Fibroblast of lung (primary cell): Measurements from ENCODE around the gene SUGP1. TPM values are rescaled to one million over a fixed set of nuclear protein-coding genes. Genes with fewer than 3 reads are reported as not detected.

Experiments used
- DNase-seq, 2 donors: peaks; one replicate each; pipeline versions ENCODE4 v3.0.0 to v3.0.0-alpha.2; 2010; ENCODE audit warnings: low read depth in 2 of 2
- H2AFZ ChIP-seq: 2 replicates; pipeline ENCODE4 v1.5.1; 2012; ENCODE audit warnings: low read length, control low read depth, inconsistent platforms
- H3K27ac ChIP-seq: 2 replicates; pipeline ENCODE4 v1.5.1; 2011; ENCODE audit warnings: low read length, control low read depth; ENCODE audit not compliant: insufficient read depth
- H3K27me3 ChIP-seq: 2 replicates; pipeline ENCODE4 v1.5.1; 2011; ENCODE audit warnings: mild to moderate bottlenecking, low read length; ENCODE audit not compliant: control insufficient read depth, insufficient read depth
- H3K36me3 ChIP-seq: 2 replicates; pipeline ENCODE4 v1.5.1; 2011; ENCODE audit warnings: low read length; ENCODE audit not compliant: control insufficient read depth, insufficient read depth
- H3K4me1 ChIP-seq: 2 replicates; pipeline ENCODE4 v1.5.1; 2011; ENCODE audit warnings: low read length; ENCODE audit not compliant: control insufficient read depth, insufficient read depth; ENCODE audit errors: extremely low read depth
- H3K4me2 ChIP-seq: 2 replicates; pipeline ENCODE4 v1.5.1; 2011; ENCODE audit warnings: low read length, control low read depth; ENCODE audit not compliant: insufficient read depth; ENCODE audit errors: extremely low read depth
- H3K4me3 ChIP-seq, 4 experiments: fragments of 200-600 bp in 1 of 4; sonication (generic) in 1 of 4; replicated peaks in 1 of 4; 2 replicates each; pipeline ENCODE4 v1.5.1; 2011 to 2016; ENCODE audit warnings: low read length in 4 of 4, low read depth in 3 of 4, mild to moderate bottlenecking in 3 of 4, control low read depth in 2 of 4, inconsistent platforms in 1 of 4, mixed read lengths in 1 of 4; ENCODE audit not compliant: insufficient read depth in 1 of 4; ENCODE audit errors: control extremely low read depth in 1 of 4
- H3K79me2 ChIP-seq: 2 replicates; pipeline ENCODE4 v1.5.1; 2012; ENCODE audit warnings: mild to moderate bottlenecking, low read length, inconsistent platforms; ENCODE audit not compliant: control insufficient read depth, insufficient read depth
- H3K9ac ChIP-seq: 2 replicates; pipeline ENCODE4 v1.5.1; 2011; ENCODE audit warnings: mild to moderate bottlenecking, low read length, control low read depth; ENCODE audit not compliant: insufficient read depth
- H3K9me3 ChIP-seq: 2 replicates; pipeline ENCODE4 v1.5.1; 2012; ENCODE audit warnings: low read depth, low read length; ENCODE audit not compliant: control insufficient read depth, insufficient read depth
- H4K20me1 ChIP-seq: 2 replicates; pipeline ENCODE4 v1.5.1; 2011; ENCODE audit warnings: low read length; ENCODE audit not compliant: control insufficient read depth, insufficient read depth; ENCODE audit errors: extremely low read depth
- CTCF ChIP-seq, 2 donors: IDR thresholded peaks in 1 of 2; conservative IDR thresholded peaks in 1 of 2; 1 replicate in 1 of 2; 2 replicates in 1 of 2; pipeline ENCODE4 v1.5.1; 2011 to 2012; ENCODE audit warnings: low read length in 2 of 2, control low read depth in 1 of 2, inconsistent platforms in 1 of 2, low read depth in 1 of 2, mild to moderate bottlenecking in 1 of 2
- EZH2 ChIP-seq: IDR thresholded peaks from 2 replicates; pipeline ENCODE4 v1.5.1; 2012; ENCODE audit warnings: low read length, control low read depth, mild to moderate bottlenecking; ENCODE audit errors: missing control alignments
- polyA plus RNA-seq, 2 donors: library from polyadenylated mRNA; depleted of rRNA in 1 of 2; stranded (reverse) in 1 of 2; unstranded in 1 of 2; fragments of >200 nt; gene quantifications; 2 replicates each; pipeline ENCODE4 v1.2.1, GENCODE V29; 2011 to 2012; ENCODE audit warnings: missing spikeins in 1 of 2
- total RNA-seq: library from RNA; depleted of rRNA; stranded (reverse); fragments of >200 nt; gene quantifications from 2 replicates; pipeline ENCODE4 v1.2.1, GENCODE V29; 2014

SUGP1 gene
- total and polyA plus RNA-seq, 2 donors (not counting 1 experiment from before 2014, with no cell fraction given) = 17.3 to 27.7 TPM

GRCh38 chr19:19329126-19329525 lies 8.8 kb upstream of the SUGP1 start:
- Histone ChIP-seq H3K79me2 (peaks cover 21% of the 10 kb centered on the region), H3K27me3 (no peaks in the 10 kb centered on the region), H3K4me1 (no peaks in the 10 kb centered on the region), H4K20me1 (no peaks in the 10 kb centered on the region), H3K9ac (no peak overlapping the region), H3K27ac (no peak overlapping the region), H2AFZ (no peak overlapping the region), H3K4me3 (no peak overlapping the region), H3K36me3 (peaks cover 12% of the 10 kb centered on the region), H3K4me2 (no peak overlapping the region), H3K9me3 (no peaks in the 10 kb centered on the region)
- no peak for DNase-seq
- no peak for TF ChIP-seq CTCF (conservative IDR thresholded peaks at IDR 0.05 in 1 of 2, IDR thresholded peaks at IDR 0.05 in 1 of 2; ENCODE audit: low read depth in 1 of 2, low read length in 2 of 2)
- no peak for TF ChIP-seq EZH2

- no peak for DNase-seq
- Histone ChIP-seq H3K27me3 (no peaks in the 10 kb centered on the region), H4K20me1 (no peaks in the 10 kb centered on the region)
Measured at GRCh38 chr19:19327672-19328071, 7.4 kb upstream of the SUGP1 start.

GRCh38 chr19:19324059-19324770 lies 3.9 kb upstream of the SUGP1 start:
- H2AFZ ChIP-seq = no peak overlapping the region
- no peak overlapping the region for H3K4me3 ChIP-seq
- no peak overlapping the region for H3K9ac ChIP-seq
- H3K9me3 ChIP-seq = no peaks in the 10 kb centered on the region
- H3K4me1 ChIP-seq = peaks cover 7% of the 10 kb centered on the region
- H3K79me2 ChIP-seq = peaks cover 56% of the 10 kb centered on the region
- H3K36me3 ChIP-seq = peaks cover 4% of the 10 kb centered on the region
- no peaks in the 10 kb centered on the region for H4K20me1 ChIP-seq
- no peak for DNase-seq
- no peak overlapping the region for H3K4me2 ChIP-seq
- no peaks in the 10 kb centered on the region for H3K27me3 ChIP-seq
- no peak for TF ChIP-seq CTCF (conservative IDR thresholded peaks at IDR 0.05 in 1 of 2, IDR thresholded peaks at IDR 0.05 in 1 of 2; ENCODE audit: low read depth in 1 of 2, low read length in 2 of 2)
- TF ChIP-seq EZH2 = no peak
- no peak overlapping the region for H3K27ac ChIP-seq

More at GRCh38 chr19:19327672-19328071, 7.4 kb upstream of the SUGP1 start:
- Histone ChIP-seq H3K4me3 (no peak overlapping the region), H3K9ac (no peak overlapping the region), H3K9me3 (no peaks in the 10 kb centered on the region), H3K36me3 (peaks cover 8% of the 10 kb centered on the region), H3K4me1 (no peaks in the 10 kb centered on the region), H3K4me2 (no peak overlapping the region), H3K27ac (no peak overlapping the region), H2AFZ (no peak overlapping the region), H3K79me2 (peaks cover 29% of the 10 kb centered on the region)
- TF ChIP-seq EZH2 (no peak), CTCF (conservative IDR thresholded peaks at IDR 0.05 in 1 of 2, IDR thresholded peaks at IDR 0.05 in 1 of 2; ENCODE audit: low read depth in 1 of 2, low read length in 2 of 2) (no peak)
